HepG2 (cell line): ENCODE results near the gene CDRT4. TPM values are rescaled to one million over a fixed set of nuclear protein-coding genes. Genes with fewer than 3 reads are reported as not detected.

Source experiments
- ATAC-seq: fragments of 200-7000 bp; cut with Tn5 transposase; 3 replicates; pipeline ENCODE4 v1.9.1; 2020; ENCODE audit warnings: mild to moderate bottlenecking, moderate library complexity
- BruUV-seq: library from RNA; stranded (reverse); fragments of 400-500 nt; replicated peaks from 2 replicates; lab custom pipeline; 2021; lab: Mats Ljungman, UMichigan
- CTCF ChIA-PET: fragments of 300-600 bp; formaldehyde crosslinking; extraction: SDS; loops from one replicate; lab custom pipeline; 2021; ENCODE audit warnings: low total read pairs, inconsistent platforms, low intra/inter-chr PET ratio; lab: Yijun Ruan, JAX
- POLR2A ChIA-PET: fragments of 350-600 bp; sonication (Branson Sonifier 250); formaldehyde crosslinking; loops from one replicate; lab custom pipeline; 2020; ENCODE audit warnings: antibody characterized with exemption, inconsistent platforms; lab: Yijun Ruan, JAX
- DNase-seq: peaks from one replicate; pipeline ENCODE4 v3.0.0-alpha.2; 2015; ENCODE audit warnings: low spot score
- FAIRE-seq: peaks from 3 replicates; lab custom pipeline; 2011; peaks lifted over from hg19 to GRCh38; lab: Jason Lieb, UNC
- H2AFZ ChIP-seq: one replicate; pipeline ENCODE4 v1.6.1; 2011; ENCODE audit warnings: low read length, inconsistent platforms
- H3K27ac ChIP-seq: fragments of 300-600 bp; 3 replicates; pipeline ENCODE4 v1.8.0; 2011; ENCODE audit warnings: mixed run types, mild to moderate bottlenecking, mixed read lengths, low read length, inconsistent platforms; ENCODE audit not compliant: insufficient read depth; ENCODE audit errors: extremely low read length
- H3K27me3 ChIP-seq, 2 experiments: fragments of 200-600 bp in 1 of 2; 2 replicates in 1 of 2; 3 replicates in 1 of 2; pipeline versions ENCODE4 v1.6.0 to v1.8.0; 2011; ENCODE audit warnings: low read length in 2 of 2, mild to moderate bottlenecking in 2 of 2, moderate library complexity in 2 of 2, inconsistent platforms in 1 of 2; ENCODE audit not compliant: insufficient read depth in 2 of 2, control insufficient read depth in 1 of 2
- H3K36me3 ChIP-seq, 2 experiments: fragments of 200-600 bp in 1 of 2; replicated peaks in 1 of 2; 2 replicates in 1 of 2; 3 replicates in 1 of 2; pipeline versions ENCODE4 v1.5.1 to v1.8.0; 2011; ENCODE audit warnings: low read length in 2 of 2, inconsistent platforms in 1 of 2; ENCODE audit not compliant: insufficient read depth in 2 of 2, control insufficient read depth in 1 of 2
- H3K4me1 ChIP-seq: 2 replicates; pipeline ENCODE4 v1.5.1; 2012; ENCODE audit warnings: low read length, inconsistent platforms; ENCODE audit not compliant: insufficient read depth
- H3K4me2 ChIP-seq: 2 replicates; pipeline ENCODE4 v1.6.0; 2011; ENCODE audit warnings: low read depth, low read length, inconsistent platforms
- H3K4me3 ChIP-seq, 3 experiments: fragments of 200-600 bp in 1 of 3; sonication (generic), shearing (Covaris generic) in 1 of 3; replicated peaks in 1 of 3; 2 replicates each; pipeline ENCODE4 v1.5.1; 2011 to 2016; ENCODE audit warnings: low read length in 3 of 3, inconsistent platforms in 2 of 3, low read depth in 2 of 3, mild to moderate bottlenecking in 2 of 3, control low read depth in 1 of 3, mixed read lengths in 1 of 3; ENCODE audit not compliant: insufficient read depth in 1 of 3
- H3K79me2 ChIP-seq: one replicate; pipeline ENCODE4 v1.6.1; 2011; ENCODE audit warnings: low read length, inconsistent platforms; ENCODE audit not compliant: insufficient read depth
- H3K9ac ChIP-seq: 2 replicates; pipeline ENCODE4 v1.6.0; 2011; ENCODE audit warnings: mild to moderate bottlenecking, low read depth, low read length, inconsistent platforms; ENCODE audit not compliant: insufficient read depth
- H3K9me3 ChIP-seq: 2 replicates; pipeline ENCODE4 v1.5.1; 2012; ENCODE audit warnings: mild to moderate bottlenecking, low read length
- H4K20me1 ChIP-seq: 2 replicates; pipeline ENCODE4 v1.6.0; 2011; ENCODE audit warnings: inconsistent platforms, mild to moderate bottlenecking, low read length, moderate library complexity; ENCODE audit not compliant: insufficient read depth
- CREB1 ChIP-seq, 2 experiments: fragments of 450-650 bp in 1 of 2; IDR thresholded peaks; 2 replicates each; pipeline ENCODE4 v1.6.1; 2016 to 2017; ENCODE audit warnings: control low read depth in 1 of 2, mild to moderate bottlenecking in 1 of 2, missing compliant biosample characterization in 1 of 2, missing genetic modification characterization in 1 of 2
- E2F2 ChIP-seq: sonication (generic); formaldehyde crosslinking; IDR thresholded peaks from 2 replicates; pipeline ENCODE4 v1.4.0; 2020; ENCODE audit warnings: missing genetic modification reagents, borderline replicate concordance
- ZNF468 ChIP-seq: sonication (generic); formaldehyde crosslinking; IDR thresholded peaks from 2 replicates; pipeline ENCODE4 v1.8.0; 2022; ENCODE audit warnings: mild to moderate bottlenecking, moderate library complexity, missing genetic modification reagents
- ZNF562 ChIP-seq: sonication (generic); formaldehyde crosslinking; IDR thresholded peaks from 2 replicates; pipeline ENCODE4 v1.8.0; 2022; ENCODE audit warnings: missing genetic modification reagents, borderline replicate concordance
- WGBS: methylation state at CpG from one replicate; pipeline ENCODE4 v1.1.6; 2017; ENCODE audit warnings: low lambda C conversion rate; 5-methylcytosine and 5-hydroxymethylcytosine counted together
- in situ Hi-C: cut with HindIII; loops from 2 replicates; pipeline ENCODE4 v1.10.0; 2017; ENCODE audit warnings: low pct_unique_long_range_greater_than_20kb; ENCODE audit not compliant: extremely low pct_ligation_motif_present
- intact Hi-C: fragments of 100-400 bp; cut with micrococcal nuclease; formaldehyde crosslinking; loops from one replicate; pipeline ENCODE4 v1.10.0; 2022; ENCODE audit not compliant: unreplicated experiment
- polyA plus RNA-seq, 8 experiments: library from polyadenylated mRNA; depleted of rRNA in 3 of 8; stranded (reverse) in 7 of 8; unstranded in 1 of 8; fragments of >200 nt; fragmentation: Illumina TruSeq in 4 of 8; extraction: Trizol in 4 of 8; gene quantifications; 2 replicates each; pipeline versions ENCODE4 v1.2.1 to v1.2.3, GENCODE V29; 2011 to 2016; ENCODE audit warnings: low read depth in 4 of 8, missing spikeins in 1 of 8, mixed read lengths in 1 of 8; ENCODE audit not compliant: insufficient read depth in 1 of 8
- total RNA-seq, 5 experiments: library from RNA; depleted of rRNA; stranded (reverse); fragments of >200 nt; fragmentation: Illumina TruSeq; extraction: Trizol; gene quantifications; 2 replicates each; pipeline ENCODE4 v1.2.3, GENCODE V29; 2016; ENCODE audit warnings: low read depth in 1 of 5
- TF ChIP-seq, protein P1 (sequence below): sonication (generic); formaldehyde crosslinking; IDR thresholded peaks from 2 replicates; pipeline ENCODE4 v1.4.0; 2020; ENCODE audit warnings: missing genetic modification reagents

Gene CDRT4
- total and polyA plus RNA-seq, 2 of the 13 experiments (the other 11 are each of a cell fraction or from before 2014, with no cell fraction given), result 5.8 to 12.1 TPM

- POLR2A ChIA-PET, result no interaction called here
- H2AFZ ChIP-seq, result no peak overlapping the region
- H3K9ac ChIP-seq, result no peak overlapping the region
- H3K4me2 ChIP-seq, result no peak overlapping the region
- H3K36me3 ChIP-seq, result peaks cover 9 to 43% of the 10 kb centered on the region in 2 experiments
- H3K4me3 ChIP-seq, result no peak overlapping the region
- no peaks in the 10 kb centered on the region for H3K79me2 ChIP-seq
- no peaks in the 10 kb centered on the region for H3K9me3 ChIP-seq
- H4K20me1 ChIP-seq, result no peaks in the 10 kb centered on the region
- WGBS, result 87% methylated on average over 4 of the region's 4 CpGs
- DNase-seq (no peak), ATAC-seq (no peak), FAIRE-seq (no peak)
- intact Hi-C loops, result no loop called here
- no peak overlapping the region for H3K27ac ChIP-seq
- no peaks in the 10 kb centered on the region for H3K4me1 ChIP-seq
- H3K27me3 ChIP-seq, result no peaks in the 10 kb centered on the region
- in situ Hi-C loops, result no loop called here
- CTCF ChIA-PET, result no interaction called here
- BruUV-seq, result no TSS peak
- TF ChIP-seq CREB1 (IDR thresholded peaks at IDR 0.05) (peak; percentile 85), CREB1 (CRISPR knock-in tag; IDR thresholded peaks at IDR 0.05) (no peak), E2F2 (CRISPR knock-in tag) (no peak)
Observed at GRCh38 chr17:15492186-15492585, 24.8 kb upstream of the CDRT4 start.

DNA sequence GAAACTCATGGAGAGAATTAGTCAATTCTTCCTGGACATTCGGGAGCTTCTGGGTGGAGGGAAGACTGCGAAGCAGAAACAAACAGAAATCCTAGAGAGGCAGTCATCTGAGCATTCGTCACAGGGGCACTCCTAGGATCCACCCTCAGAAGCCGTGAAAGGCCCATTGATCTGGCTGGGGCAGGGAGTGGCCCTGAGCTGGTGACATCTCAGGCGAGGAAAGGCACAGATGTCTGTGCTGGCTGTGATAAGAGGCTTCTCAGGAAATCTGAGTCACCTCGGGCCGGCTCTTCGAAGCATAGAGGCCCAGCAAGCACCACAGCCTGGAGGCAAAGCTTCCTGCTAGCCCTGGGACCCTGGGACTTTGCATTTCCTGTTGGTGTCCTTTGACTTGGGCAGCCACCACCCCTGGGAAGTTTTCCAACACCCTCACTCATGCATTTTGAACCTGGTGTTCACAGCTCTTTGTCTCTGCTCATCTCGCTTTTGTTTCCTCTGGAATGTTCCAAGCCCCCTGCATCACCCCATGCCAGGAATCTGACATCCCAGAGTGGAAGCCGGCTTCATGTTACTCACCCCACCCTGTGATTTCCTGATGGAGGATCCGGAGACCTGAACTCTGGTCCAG is 23.3 kb upstream of the CDRT4 start:
- Histone ChIP-seq H3K36me3 (peaks cover 7 to 38% of the 10 kb centered on the region in 2 experiments; a peak in 4 of 5 replicates), H4K20me1 (no peaks in the 10 kb centered on the region), H3K27ac (no peak overlapping the region), H2AFZ (no peak overlapping the region), H3K4me1 (no peaks in the 10 kb centered on the region), H3K4me3 (no peak overlapping the region), H3K27me3 (no peaks in the 10 kb centered on the region), H3K9ac (no peak overlapping the region), H3K79me2 (no peaks in the 10 kb centered on the region), H3K4me2 (no peak overlapping the region)
- intact Hi-C loops, result no loop called here
- ATAC-seq (no peak), DNase-seq (no peak), FAIRE-seq (no peak)
- CTCF ChIA-PET, result no interaction called here
- in situ Hi-C loops, result no loop called here
- POLR2A ChIA-PET, result no interaction called here
- BruUV-seq, result no TSS peak
- 97% methylated on average over 7 of the region's 11 CpGs for WGBS
- TF ChIP-seq ZNF468 (no peak), ZNF562 (CRISPR knock-in tag) (no peak)
- TF ChIP-seq, protein P1, sequence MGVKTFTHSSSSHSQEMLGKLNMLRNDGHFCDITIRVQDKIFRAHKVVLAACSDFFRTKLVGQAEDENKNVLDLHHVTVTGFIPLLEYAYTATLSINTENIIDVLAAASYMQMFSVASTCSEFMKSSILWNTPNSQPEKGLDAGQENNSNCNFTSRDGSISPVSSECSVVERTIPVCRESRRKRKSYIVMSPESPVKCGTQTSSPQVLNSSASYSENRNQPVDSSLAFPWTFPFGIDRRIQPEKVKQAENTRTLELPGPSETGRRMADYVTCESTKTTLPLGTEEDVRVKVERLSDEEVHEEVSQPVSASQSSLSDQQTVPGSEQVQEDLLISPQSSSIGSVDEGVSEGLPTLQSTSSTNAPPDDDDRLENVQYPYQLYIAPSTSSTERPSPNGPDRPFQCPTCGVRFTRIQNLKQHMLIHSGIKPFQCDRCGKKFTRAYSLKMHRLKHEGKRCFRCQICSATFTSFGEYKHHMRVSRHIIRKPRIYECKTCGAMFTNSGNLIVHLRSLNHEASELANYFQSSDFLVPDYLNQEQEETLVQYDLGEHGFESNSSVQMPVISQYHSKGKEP (CRISPR knock-in tag), result no peak
- TF ChIP-seq, all 625 proteins: peak for 0
- no peaks in the 10 kb centered on the region for H3K9me3 ChIP-seq
